Activated CD8-positive, alpha-beta memory T cell treated with anti-CD3 and anti-CD28 coated beads for 48 hours (primary cell): ENCODE results near the gene PCBP4.
"Not testable (repeated sequence)": the region's sequence is repeated elsewhere in the genome, so short reads cannot be mapped to it uniquely, and the experiment has no call there.

Experiments
- DNase-seq, 3 experiments: peaks; one replicate each; pipeline ENCODE4 v3.0.0-alpha.2; 2020; ENCODE audit warnings: low read depth in 2 of 3, low spot score in 2 of 3

Gene PCBP4

DNA sequence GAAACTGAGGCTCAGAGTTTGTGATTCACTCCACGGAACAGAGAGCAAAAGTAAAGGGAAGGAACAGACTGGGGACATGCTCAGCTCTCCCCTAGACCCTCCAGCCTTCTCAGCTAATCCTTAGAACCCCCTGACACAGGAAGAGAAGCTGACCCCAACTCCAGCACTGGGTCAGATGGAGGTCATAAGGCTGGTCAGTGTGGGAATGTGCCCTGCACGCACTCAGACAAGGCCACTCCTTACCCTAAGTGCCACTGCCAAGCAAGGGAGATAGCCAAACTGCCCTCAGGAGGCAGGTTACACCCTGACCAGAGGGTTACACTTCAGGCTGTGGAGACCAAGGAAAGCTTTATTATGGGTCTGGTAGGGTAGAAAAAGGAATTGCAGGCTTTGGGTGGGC, 27.3 kb upstream of the PCBP4 start:
- DNase-seq: no peak

DNA sequence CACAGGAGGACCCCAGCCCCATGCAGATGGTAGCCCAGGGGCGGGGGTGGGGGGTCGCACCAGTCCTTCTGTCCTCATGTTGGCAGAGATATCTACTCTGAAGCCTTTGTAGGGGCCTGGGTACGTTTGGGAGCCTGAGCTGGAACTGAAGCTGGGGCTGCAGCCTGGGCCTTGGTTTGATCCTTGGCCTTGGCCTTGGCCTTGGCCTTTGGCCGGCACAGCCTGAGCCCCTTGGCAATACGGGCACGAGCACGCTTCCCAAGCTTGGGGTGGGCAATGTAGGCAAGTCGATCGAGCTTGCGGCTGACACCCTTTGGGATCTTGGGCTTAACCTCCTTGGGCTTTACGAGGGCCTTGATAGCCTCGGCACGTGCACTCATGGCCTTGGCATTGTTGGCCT, 26.4 kb upstream of the PCBP4 start:
- not testable (repeated sequence) for DNase-seq

DNA sequence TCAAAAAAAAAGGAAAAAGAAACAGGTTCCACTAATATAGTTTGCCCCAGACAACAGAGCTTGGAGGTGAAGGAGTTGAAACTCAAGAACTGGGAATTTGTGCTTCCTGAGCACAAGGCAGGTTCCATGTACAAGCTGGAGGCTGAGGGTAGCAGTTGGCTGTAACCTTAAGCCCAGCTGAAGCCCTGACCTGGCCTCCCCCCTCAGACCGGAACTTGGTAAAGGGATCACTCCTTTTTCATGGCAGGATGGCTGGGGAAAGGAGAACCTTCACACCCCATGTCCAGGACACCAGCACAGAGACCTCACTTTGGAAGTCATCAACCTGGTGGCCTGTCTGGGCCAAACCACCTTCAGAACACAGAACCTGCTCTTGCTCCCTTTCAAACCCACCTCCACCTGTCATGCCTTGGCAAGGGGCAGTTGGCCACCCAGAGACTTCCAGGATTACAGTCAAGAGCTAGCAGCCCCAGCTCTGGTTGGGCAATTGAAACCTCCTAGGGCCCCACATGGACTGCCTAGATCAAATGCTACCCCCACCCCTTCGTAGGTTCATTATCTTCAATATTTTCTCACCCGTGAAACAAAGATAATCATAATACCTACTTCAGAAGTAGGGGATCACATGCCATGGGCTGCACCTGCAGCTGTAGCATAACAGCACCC, 24.9 kb upstream of the PCBP4 start:
- DNase-seq: no peak

DNA sequence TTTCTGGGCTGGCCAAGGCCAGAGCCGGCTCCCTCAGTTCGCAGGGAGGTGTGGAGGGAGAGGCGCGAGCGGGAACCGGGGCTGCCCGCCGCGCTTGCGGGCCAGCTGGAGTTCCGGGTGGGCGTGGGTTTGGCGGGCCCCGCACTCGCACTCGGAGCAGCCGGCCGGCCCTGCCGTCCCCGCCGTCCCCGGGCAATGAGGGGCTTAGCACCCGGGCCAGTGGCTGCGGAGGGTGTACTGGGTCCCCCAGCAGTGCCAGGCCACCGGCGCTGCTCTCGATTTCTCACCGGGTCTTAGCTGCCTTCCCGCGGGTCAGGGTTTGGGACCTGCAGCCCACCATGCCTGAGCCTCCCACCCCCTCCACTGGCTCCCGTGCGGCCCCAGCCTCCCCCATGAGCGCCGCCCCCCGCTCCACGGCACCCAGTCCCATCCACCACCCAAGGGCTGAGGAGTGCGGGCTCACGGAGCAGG, 23.3 kb upstream of the PCBP4 start:
- DNase-seq: not testable (repeated sequence)

- DNase-seq: no peak
Measured at GRCh38 chr3:51988286-51989146, 21.3 kb upstream of the PCBP4 start.

DNA sequence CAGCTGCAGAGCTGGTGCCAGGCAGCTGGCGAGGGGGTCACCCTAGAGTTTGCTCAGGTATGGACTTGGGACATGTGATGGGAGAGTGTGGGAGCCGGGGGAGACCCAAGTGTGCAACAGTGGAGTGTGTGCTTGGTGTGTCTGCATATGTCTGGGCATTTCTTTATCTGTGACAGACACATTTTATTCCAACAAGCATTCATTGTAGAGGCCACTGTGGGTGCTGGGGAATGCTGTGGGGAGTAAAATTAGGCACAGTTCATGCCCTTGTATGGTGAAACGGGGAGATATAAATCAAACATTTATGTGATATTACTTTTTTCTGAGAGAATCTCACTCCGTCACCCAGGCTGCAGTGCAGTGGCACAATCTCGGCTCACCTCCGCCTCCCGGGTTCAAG, 20.3 kb upstream of the PCBP4 start:
- no peak for DNase-seq

GRCh38 chr3:51986010-51986947, 19.0 kb upstream of the PCBP4 start:
- DNase-seq: no peak

DNA sequence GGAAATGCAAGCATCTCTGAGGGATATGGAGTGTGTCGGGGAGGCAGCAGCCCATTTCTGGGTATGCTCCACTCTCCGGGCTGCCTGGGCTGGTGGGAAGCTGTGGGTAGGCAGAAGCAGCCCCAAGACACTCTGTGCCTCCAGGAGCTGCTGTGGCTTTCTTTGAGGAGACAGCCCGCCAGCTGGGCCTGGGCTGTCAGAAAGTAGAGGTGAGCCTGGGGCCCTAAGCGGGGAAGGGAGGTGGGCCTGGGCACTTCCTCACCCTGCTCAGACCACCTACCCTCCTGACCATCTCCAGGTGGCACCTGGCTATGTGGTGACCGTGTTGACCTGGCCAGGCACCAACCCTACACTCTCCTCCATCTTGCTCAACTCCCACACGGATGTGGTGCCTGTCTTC, 17.8 kb upstream of the PCBP4 start:
- DNase-seq: no peak

DNA sequence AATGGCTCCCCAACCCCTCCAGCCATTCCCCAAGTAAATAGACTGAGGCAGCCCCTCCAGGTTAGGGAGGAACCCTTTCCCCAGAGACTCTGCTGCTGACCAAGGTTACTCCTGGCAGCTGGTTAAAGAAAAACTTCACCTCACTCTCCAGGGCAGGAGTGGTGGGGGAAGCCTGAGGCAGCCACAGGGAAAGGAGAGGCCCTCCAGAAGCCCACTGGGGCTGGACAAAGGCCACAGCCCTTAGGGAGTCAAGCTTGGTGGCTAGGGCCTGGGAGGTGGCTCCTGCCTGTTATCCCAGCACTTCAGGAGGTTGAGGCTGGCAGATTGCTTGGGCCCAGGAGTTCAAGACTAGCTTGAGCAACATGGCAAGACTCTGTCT, 17.0 kb upstream of the PCBP4 start:
- no peak for DNase-seq

- no peak for DNase-seq
Measured at GRCh38 chr3:51983578-51984268, 16.5 kb upstream of the PCBP4 start.

DNA sequence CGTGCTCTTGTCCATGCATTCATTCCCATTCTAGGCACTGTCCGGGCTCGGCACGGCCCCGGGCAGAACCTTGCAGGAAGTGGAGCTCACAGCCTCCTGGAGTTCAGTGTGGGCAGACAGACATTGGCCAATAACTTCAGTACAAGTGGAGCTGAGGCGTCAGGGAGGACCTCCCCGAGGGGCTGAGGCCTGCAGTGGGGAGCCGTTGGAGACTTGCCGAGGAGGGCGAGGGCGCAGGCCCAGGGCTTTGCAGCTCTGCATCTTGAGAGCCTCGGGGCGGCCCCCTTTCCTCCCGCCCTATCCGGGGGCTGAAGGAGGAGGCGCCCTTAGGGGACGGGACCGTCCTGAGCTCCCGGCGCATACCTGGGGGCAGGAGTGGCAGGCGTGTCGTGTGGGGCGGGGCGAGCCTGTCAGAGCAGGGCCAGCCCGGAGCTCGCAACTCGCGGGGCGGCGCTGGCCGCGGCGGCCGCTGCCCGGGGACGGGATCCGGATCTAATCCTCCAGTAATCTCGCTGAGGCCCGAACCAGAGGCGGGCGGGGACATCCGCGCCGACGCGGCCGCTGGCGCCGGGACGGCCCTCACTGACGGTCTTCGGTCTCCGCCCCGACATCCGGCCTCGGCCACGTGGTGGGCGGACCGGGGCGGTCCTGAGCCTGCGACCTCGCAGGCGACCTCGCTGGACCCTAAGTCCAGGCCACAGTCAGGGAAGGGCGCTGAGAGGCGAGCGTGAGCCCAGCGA, 15.8 kb upstream of the PCBP4 start, which contains the start of gene ACY1:
TSS of gene ACY1 (plus strand) at position 698 of the 740 bp plus-strand sequence. CDS start 530 bp downstream, outside the sequence.
- peak; percentile 52 to 66 (median 66) for DNase-seq

DNA sequence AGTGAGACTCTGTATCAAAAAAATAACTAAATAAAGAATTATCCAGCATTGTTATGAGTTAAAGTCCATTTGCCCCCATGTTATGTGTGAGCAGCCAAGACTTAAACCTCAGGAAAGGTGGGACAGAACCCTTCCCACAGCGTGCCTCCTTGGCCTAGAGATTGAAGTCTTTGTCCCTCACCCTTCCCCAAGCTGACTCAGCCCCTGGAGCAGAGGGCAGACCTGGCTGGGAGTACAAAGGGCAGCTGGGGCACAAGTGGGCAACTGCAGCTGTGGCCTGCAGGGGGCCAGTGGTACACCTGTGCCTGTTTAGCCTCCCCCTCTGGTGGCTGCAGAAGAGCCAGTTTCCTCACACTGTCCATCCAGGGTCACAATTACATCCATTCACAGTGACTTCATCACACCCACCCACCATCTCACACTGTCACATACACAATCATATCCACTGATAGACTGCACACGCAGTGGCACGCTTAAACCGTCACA, 15.1 kb upstream of the PCBP4 start:
- no peak for DNase-seq

DNA sequence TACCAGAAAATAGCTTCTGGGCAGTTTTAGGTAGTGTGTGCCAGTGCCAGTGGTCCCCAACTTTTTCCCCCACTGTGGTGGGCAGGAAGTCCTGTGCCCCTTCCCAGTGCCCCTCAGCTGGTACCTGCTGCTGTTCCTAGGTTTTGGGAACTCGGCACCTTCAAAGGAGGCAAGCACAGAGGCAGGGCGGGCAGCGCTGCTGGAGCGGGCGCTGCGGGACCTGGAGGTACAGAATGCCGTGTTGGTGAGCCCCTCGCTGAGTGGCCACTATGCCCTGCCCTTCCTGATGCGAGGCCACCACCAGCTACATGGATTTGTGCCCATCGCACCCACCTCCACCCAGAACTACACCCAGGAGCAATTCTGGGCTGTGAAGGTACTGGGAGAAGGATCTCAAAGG, 13.0 kb upstream of the PCBP4 start:
- no peak for DNase-seq

GRCh38 chr3:51978143-51978502, 10.9 kb upstream of the PCBP4 start:
- no peak for DNase-seq

DNA sequence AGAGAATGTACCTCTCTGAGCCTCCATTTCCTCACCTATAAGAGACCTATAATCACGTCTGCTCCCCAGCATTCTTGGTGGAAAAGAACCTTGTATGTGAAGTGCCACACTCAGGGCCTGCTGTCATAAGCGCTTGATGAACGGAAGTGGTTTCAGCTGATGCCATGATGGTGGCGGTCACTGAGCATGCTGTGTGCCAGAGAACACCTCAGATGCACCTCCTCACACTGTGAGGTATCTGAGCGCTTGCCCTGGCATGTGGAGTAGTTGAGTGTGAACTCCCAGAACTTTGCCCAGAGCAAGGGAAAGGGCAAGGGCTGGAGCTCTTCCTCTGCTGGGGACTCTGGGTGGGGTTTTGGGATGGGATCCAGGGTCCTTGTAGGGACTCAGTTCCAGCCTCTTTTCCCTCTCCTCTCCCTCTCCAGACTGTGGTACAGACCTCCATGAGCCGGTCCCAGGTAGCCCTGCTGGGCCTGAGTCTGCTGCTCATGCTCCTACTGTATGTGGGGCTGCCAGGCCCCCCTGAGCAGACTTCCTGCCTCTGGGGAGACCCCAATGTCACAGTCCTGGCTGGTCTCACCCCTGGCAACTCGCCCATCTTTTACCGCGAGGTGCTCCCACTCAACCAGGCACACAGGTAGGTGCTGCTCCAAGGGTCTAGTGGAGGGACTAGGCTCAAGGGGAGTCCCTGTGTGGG, 10.3 kb upstream of the PCBP4 start:
- DNase-seq: no peak

- DNase-seq: no peak
Measured at GRCh38 chr3:51975852-51976549, 8.7 kb upstream of the PCBP4 start.

GRCh38 chr3:51974963-51975851, 8.0 kb upstream of the PCBP4 start, which contains the start of gene ABHD14A:
Gene ABHD14A, plus strand, starts transcription at chr3:51975064. Its CDS starts 72 bp downstream, at chr3:51975136.
- peak in 2 of 3 experiments; percentile 47 to 60 for DNase-seq
